Stimulated activated naive B cell treated with anti-CD40 and anti-IgM and Interleukin-4, amounts not matched to agents 10 μg/mL and 1 μg/mL and 100 μg/mL, for 72 hours (primary cell): Measurements from ENCODE around the gene SLC46A1.

Experiments used
- ATAC-seq, 2 donors: fragments of 150-1000 bp; cut with Tn5 transposase; replicated peaks; 2 replicates each; pipeline ENCODE4 v1.10.0; 2021; ENCODE audit warnings: moderate library complexity in 1 of 2
- DNase-seq: peaks from one replicate; pipeline ENCODE4 v3.0.0; 2021
- H3K27ac Mint-ChIP-seq: one replicate; pipeline ENCODE4 v1.8.0; 2022; ENCODE audit warnings: mild to moderate bottlenecking, mixed read lengths
- H3K27me3 Mint-ChIP-seq, 2 donors: one replicate each; pipeline ENCODE4 v1.8.0; 2022; ENCODE audit warnings: mixed read lengths in 2 of 2
- H3K36me3 Mint-ChIP-seq, 2 donors: one replicate each; pipeline ENCODE4 v1.8.0; 2022; ENCODE audit warnings: mixed read lengths in 2 of 2, mild to moderate bottlenecking in 1 of 2
- H3K4me1 Mint-ChIP-seq, 2 donors: one replicate each; pipeline ENCODE4 v1.8.0; 2022; ENCODE audit warnings: mixed read lengths in 2 of 2, mild to moderate bottlenecking in 1 of 2
- H3K4me3 Mint-ChIP-seq, 2 donors: one replicate each; pipeline ENCODE4 v1.8.0; 2022; ENCODE audit warnings: mild to moderate bottlenecking in 2 of 2, mixed read lengths in 2 of 2, moderate library complexity in 1 of 2
- H3K9me3 Mint-ChIP-seq, 2 donors: one replicate each; pipeline ENCODE4 v1.8.0; 2022; ENCODE audit warnings: mixed read lengths in 2 of 2, mild to moderate bottlenecking in 1 of 2

Gene SLC46A1

GRCh38 chr17:28413804-28414203, 7.8 kb upstream of the SLC46A1 start:
- Mint-ChIP-seq H3K36me3 (no peaks in the 10 kb centered on the region), H3K27me3 (peaks cover 14 to 33% of the 10 kb centered on the region in 2 donors), H3K4me3 (no peak overlapping the region), H3K27ac (no peak overlapping the region), H3K4me1 (peaks cover 4 to 8% of the 10 kb centered on the region in 2 donors), H3K9me3 (no peaks in the 10 kb centered on the region)
- no peak for ATAC-seq
- DNase-seq: no peak

GRCh38 chr17:28412099-28412498, 6.1 kb upstream of the SLC46A1 start:
- ATAC-seq: no peak
- peaks cover 23 to 33% of the 10 kb centered on the region in 2 donors for H3K27me3 Mint-ChIP-seq

GRCh38 chr17:28407974-28408306, 1.9 kb upstream of the SLC46A1 start:
- no peak for ATAC-seq
- Mint-ChIP-seq H3K36me3 (no peaks in the 10 kb centered on the region), H3K4me3 (no peak overlapping the region), H3K9me3 (no peaks in the 10 kb centered on the region), H3K4me1 (peaks cover 15 to 17% of the 10 kb centered on the region in 2 donors), H3K27ac (no peak overlapping the region), H3K27me3 (peaks cover 10 to 14% of the 10 kb centered on the region in 2 donors)
- DNase-seq: no peak

More at GRCh38 chr17:28412099-28412498, 6.1 kb upstream of the SLC46A1 start:
- no peak for DNase-seq
- no peak overlapping the region for H3K27ac Mint-ChIP-seq
- H3K9me3 Mint-ChIP-seq: no peaks in the 10 kb centered on the region
- peaks cover 3 to 7% of the 10 kb centered on the region in 2 donors for H3K4me1 Mint-ChIP-seq
- no peaks in the 10 kb centered on the region for H3K36me3 Mint-ChIP-seq
- H3K4me3 Mint-ChIP-seq: no peak overlapping the region

- Mint-ChIP-seq H3K4me3 (no peak overlapping the region), H3K27ac (no peak overlapping the region), H3K4me1 (peaks cover 15 to 17% of the 10 kb centered on the region in 2 donors), H3K9me3 (no peaks in the 10 kb centered on the region), H3K27me3 (peaks cover 10 to 14% of the 10 kb centered on the region in 2 donors), H3K36me3 (no peaks in the 10 kb centered on the region)
- no peak for ATAC-seq
- no peak for DNase-seq
Observed at GRCh38 chr17:28407130-28407973, 1.3 kb upstream of the SLC46A1 start.

- Mint-ChIP-seq H3K4me3 (peak overlapping the region; percentile 81 to 88), H3K9me3 (no peaks in the 10 kb centered on the region), H3K36me3 (no peaks in the 10 kb centered on the region), H3K27me3 (peaks cover 10 to 14% of the 10 kb centered on the region in 2 donors), H3K4me1 (peaks cover 15 to 17% of the 10 kb centered on the region in 2 donors), H3K27ac (no peak overlapping the region)
- ATAC-seq (peak; percentile 26 to 31), DNase-seq (no peak)
Observed at GRCh38 chr17:28406473-28406814, 432 bp upstream of the SLC46A1 start.

- no peak for ATAC-seq
- H3K27ac Mint-ChIP-seq: no peak overlapping the region
- no peaks in the 10 kb centered on the region for H3K9me3 Mint-ChIP-seq
- H3K36me3 Mint-ChIP-seq: no peaks in the 10 kb centered on the region
- DNase-seq: no peak
- H3K27me3 Mint-ChIP-seq: peaks cover 10 to 14% of the 10 kb centered on the region in 2 donors
- peaks cover 15 to 17% of the 10 kb centered on the region in 2 donors for H3K4me1 Mint-ChIP-seq
- peak overlapping the region; percentile 81 to 88 for H3K4me3 Mint-ChIP-seq
Observed at GRCh38 chr17:28404812-28405570, 1.0 kb downstream of the SLC46A1 start.

- no peak for ATAC-seq
- Mint-ChIP-seq H3K27me3 (peaks cover 10 to 14% of the 10 kb centered on the region in 2 donors), H3K9me3 (no peaks in the 10 kb centered on the region), H3K4me3 (peak overlapping the region in 1 of 2 donors; percentile 5), H3K27ac (no peak overlapping the region), H3K36me3 (peaks cover 0 to 2% of the 10 kb centered on the region in 2 donors), H3K4me1 (peaks cover 15 to 17% of the 10 kb centered on the region in 2 donors)
- DNase-seq: no peak
Observed at GRCh38 chr17:28404461-28404811, 1.6 kb downstream of the SLC46A1 start.

- Mint-ChIP-seq H3K27ac (no peak overlapping the region), H3K27me3 (peaks cover 10 to 14% of the 10 kb centered on the region in 2 donors), H3K4me3 (no peak overlapping the region), H3K4me1 (peaks cover 15 to 17% of the 10 kb centered on the region in 2 donors), H3K36me3 (peaks cover 0 to 2% of the 10 kb centered on the region in 2 donors), H3K9me3 (no peaks in the 10 kb centered on the region)
- DNase-seq (no peak), ATAC-seq (no peak)
Observed at GRCh38 chr17:28404007-28404406, 2.0 kb downstream of the SLC46A1 start.

- ATAC-seq (no peak), DNase-seq (no peak)
- H3K4me1 Mint-ChIP-seq: peaks cover 23 to 27% of the 10 kb centered on the region in 2 donors
- H3K27ac Mint-ChIP-seq: no peak overlapping the region
- no peak overlapping the region for H3K4me3 Mint-ChIP-seq
- no peaks in the 10 kb centered on the region for H3K9me3 Mint-ChIP-seq
- H3K36me3 Mint-ChIP-seq: peaks cover 5 to 7% of the 10 kb centered on the region in 2 donors
- H3K27me3 Mint-ChIP-seq: peaks cover 3 to 7% of the 10 kb centered on the region in 2 donors
Observed at GRCh38 chr17:28402844-28403243, 3.2 kb downstream of the SLC46A1 start.

- Mint-ChIP-seq H3K27me3 (peaks cover under 1 to 2% of the 10 kb centered on the region in 2 donors), H3K4me1 (peaks cover 24 to 29% of the 10 kb centered on the region in 2 donors), H3K9me3 (no peaks in the 10 kb centered on the region), H3K27ac (peak overlapping the region; percentile 28), H3K36me3 (peaks cover 12 to 13% of the 10 kb centered on the region in 2 donors), H3K4me3 (no peak overlapping the region)
- ATAC-seq: no peak
- DNase-seq: no peak
Observed at GRCh38 chr17:28402224-28402630, 3.8 kb downstream of the SLC46A1 start.

GRCh38 chr17:28399808-28400207, 6.2 kb downstream of the SLC46A1 start:
- no peak overlapping the region for H3K27ac Mint-ChIP-seq
- DNase-seq (no peak), ATAC-seq (no peak)
- no peaks in the 10 kb centered on the region for H3K9me3 Mint-ChIP-seq
- peaks cover 17 to 20% of the 10 kb centered on the region in 2 donors for H3K36me3 Mint-ChIP-seq
- no peak overlapping the region for H3K4me3 Mint-ChIP-seq
- peaks cover 17 to 21% of the 10 kb centered on the region in 2 donors for H3K4me1 Mint-ChIP-seq
- H3K27me3 Mint-ChIP-seq: no peaks in the 10 kb centered on the region

- DNase-seq (no peak), ATAC-seq (peak; percentile 70 to 82)
- Mint-ChIP-seq H3K27ac (peak overlapping the region; percentile 72), H3K36me3 (peaks cover 23 to 25% of the 10 kb centered on the region in 2 donors), H3K4me3 (peak overlapping the region in 1 of 2 donors; percentile 0), H3K9me3 (no peaks in the 10 kb centered on the region), H3K27me3 (no peaks in the 10 kb centered on the region), H3K4me1 (peaks cover 9 to 12% of the 10 kb centered on the region in 2 donors)
Observed at GRCh38 chr17:28398280-28398981, 7.6 kb downstream of the SLC46A1 start.

GRCh38 chr17:28397687-28398279, 8.2 kb downstream of the SLC46A1 start:
- no peak for DNase-seq
- H3K4me3 Mint-ChIP-seq: no peak overlapping the region
- H3K36me3 Mint-ChIP-seq: peaks cover 23 to 25% of the 10 kb centered on the region in 2 donors
- H3K4me1 Mint-ChIP-seq: peaks cover 9 to 12% of the 10 kb centered on the region in 2 donors
- ATAC-seq: no peak
- H3K27me3 Mint-ChIP-seq: no peaks in the 10 kb centered on the region
- no peaks in the 10 kb centered on the region for H3K9me3 Mint-ChIP-seq
- peak overlapping the region; percentile 72 for H3K27ac Mint-ChIP-seq

GRCh38 chr17:28397275-28397674, 8.7 kb downstream of the SLC46A1 start:
- DNase-seq (no peak), ATAC-seq (no peak)
- peaks cover 23 to 28% of the 10 kb centered on the region in 2 donors for H3K36me3 Mint-ChIP-seq
- H3K27ac Mint-ChIP-seq: no peak overlapping the region
- H3K27me3 Mint-ChIP-seq: no peaks in the 10 kb centered on the region
- H3K4me1 Mint-ChIP-seq: peaks cover 9 to 12% of the 10 kb centered on the region in 2 donors
- no peaks in the 10 kb centered on the region for H3K9me3 Mint-ChIP-seq
- no peak overlapping the region for H3K4me3 Mint-ChIP-seq
